DND-41 (cell line): ENCODE results near the gene UBE2J1.

Experiments used
- CTCF ChIP-seq: IDR thresholded peaks from 2 replicates; pipeline ENCODE4 v1.5.1; 2012; ENCODE audit warnings: borderline replicate concordance, low read length, moderate library complexity, mild to moderate bottlenecking; ENCODE audit not compliant: poor library complexity, severe bottlenecking; ENCODE audit errors: extremely low read depth
- EZH2 ChIP-seq: IDR thresholded peaks from 3 replicates; pipeline ENCODE4 v1.6.1; 2012; ENCODE audit warnings: borderline replicate concordance, low read depth, mild to moderate bottlenecking, moderate library complexity, low read length, inconsistent platforms; ENCODE audit not compliant: severe bottlenecking

- TF ChIP-seq CTCF (peak; percentile 98), EZH2 (no peak)
Measured at GRCh38 chr6:89371849-89372505, 19.5 kb upstream of the UBE2J1 start.
